Natural killer cell treated with Interleukin-12 subunit alpha and Interleukin-12 subunit beta and Interleukin-15 and Interleukin-18, amount 100 ng/mL, for 72 hours (primary cell): ENCODE results near the gene HOXD12. TPM values are rescaled to one million over a fixed set of nuclear protein-coding genes. Genes with fewer than 3 reads are reported as not detected.
A peak's percentile ranks its signal among the peaks of the same experiment; 100 is the strongest.

ENCODE experiments used
- ATAC-seq, 2 donors: fragments of 150-1000 bp; cut with Tn5 transposase in 1 of 2; sonication (Bioruptor Pico), chemical (Tn5 transposase) in 1 of 2; 2 replicates each; pipeline ENCODE4 v1.10.0; 2021
- DNase-seq: peaks from one replicate; pipeline ENCODE4 v3.0.0; 2022; ENCODE audit warnings: low spot score
- H3K27ac Mint-ChIP-seq, 2 donors: 1 replicate in 1 of 2; 2 replicates in 1 of 2; pipeline ENCODE4 v1.8.0; 2022; ENCODE audit warnings: mixed read lengths in 2 of 2, mild to moderate bottlenecking in 1 of 2, moderate library complexity in 1 of 2
- H3K27me3 Mint-ChIP-seq, 2 donors: 1 replicate in 1 of 2; 2 replicates in 1 of 2; pipeline ENCODE4 v1.8.0; 2022; ENCODE audit warnings: mixed read lengths in 2 of 2
- H3K36me3 Mint-ChIP-seq: one replicate; pipeline ENCODE4 v1.8.0; 2022; ENCODE audit warnings: mixed read lengths
- H3K4me1 Mint-ChIP-seq, 2 donors: 1 replicate in 1 of 2; 2 replicates in 1 of 2; pipeline ENCODE4 v1.8.0; 2022; ENCODE audit warnings: low read depth in 2 of 2, mixed read lengths in 2 of 2, mild to moderate bottlenecking in 1 of 2
- H3K4me3 Mint-ChIP-seq: one replicate; pipeline ENCODE4 v1.8.0; 2022; ENCODE audit warnings: mixed read lengths
- H3K9me3 Mint-ChIP-seq: 2 replicates; pipeline ENCODE4 v1.8.0; 2022; ENCODE audit warnings: mixed read lengths
- total RNA-seq, 2 donors: library from RNA; stranded (reverse); gene quantifications; one replicate each; pipeline ENCODE4 v1.2.3, GENCODE V29; 2022

HOXD12 gene
- total RNA-seq, 2 donors from 2014 or later = not detected

GRCh38 chr2:176121190-176122051, 21.8 kb downstream of the HOXD12 start:
- Mint-ChIP-seq H3K9me3 (peaks cover 3% of the 10 kb centered on the region), H3K36me3 (peaks cover 13% of the 10 kb centered on the region), H3K27ac (no peak overlapping the region), H3K4me3 (no peak overlapping the region), H3K27me3 (peaks cover 67 to 76% of the 10 kb centered on the region in 2 donors), H3K4me1 (peaks cover 9 to 13% of the 10 kb centered on the region in 2 donors)
- DNase-seq (no peak), ATAC-seq (no peak)

GRCh38 chr2:176122052-176122682, 22.6 kb downstream of the HOXD12 start:
- H3K27me3 Mint-ChIP-seq = peaks cover 65 to 75% of the 10 kb centered on the region in 2 donors
- no peak overlapping the region for H3K27ac Mint-ChIP-seq
- ATAC-seq (peak in 1 of 2 donors; percentile 14), DNase-seq (no peak)
- H3K9me3 Mint-ChIP-seq = peaks cover 3% of the 10 kb centered on the region
- H3K4me1 Mint-ChIP-seq = peaks cover 9 to 13% of the 10 kb centered on the region in 2 donors
- no peak overlapping the region for H3K4me3 Mint-ChIP-seq
- peaks cover 7% of the 10 kb centered on the region for H3K36me3 Mint-ChIP-seq

GRCh38 chr2:176122683-176123410, 23.3 kb downstream of the HOXD12 start, which contains the start of gene HOXD9:
TSS of gene HOXD9 (plus strand) at chr2:176122719. CDS start at chr2:176122769, 50 bp downstream.
- Mint-ChIP-seq H3K27ac (no peak within 1 kb of the TSS), H3K4me3 (no peak within 1 kb of the TSS), H3K9me3 (peaks cover 3% of the 10 kb centered on the region), H3K36me3 (peaks cover 7% of the 10 kb centered on the region), H3K4me1 (peaks cover 9 to 13% of the 10 kb centered on the region in 2 donors), H3K27me3 (peaks cover 66 to 75% of the 10 kb centered on the region in 2 donors)
- ATAC-seq = peak; percentile 47 to 71
- DNase-seq = no peak

- no peak overlapping the region for H3K27ac Mint-ChIP-seq
- peaks cover 12% of the 10 kb centered on the region for H3K36me3 Mint-ChIP-seq
- peaks cover 66 to 75% of the 10 kb centered on the region in 2 donors for H3K27me3 Mint-ChIP-seq
- no peak overlapping the region for H3K4me3 Mint-ChIP-seq
- peaks cover 3% of the 10 kb centered on the region for H3K9me3 Mint-ChIP-seq
- ATAC-seq = no peak
- H3K4me1 Mint-ChIP-seq = peaks cover 11 to 15% of the 10 kb centered on the region in 2 donors
- DNase-seq = no peak
These were observed 24.0 kb downstream of the HOXD12 start for GRCh38 chr2:176123411-176124109.

- H3K27ac Mint-ChIP-seq = no peak overlapping the region
These were observed 24.7 kb downstream of the HOXD12 start for GRCh38 chr2:176124110-176124946.

GRCh38 chr2:176124947-176125771, 25.6 kb downstream of the HOXD12 start:
- H3K9me3 Mint-ChIP-seq = no peaks in the 10 kb centered on the region
- H3K36me3 Mint-ChIP-seq = peaks cover 7% of the 10 kb centered on the region
- H3K4me3 Mint-ChIP-seq = no peak overlapping the region
- H3K27me3 Mint-ChIP-seq = peaks cover 54 to 66% of the 10 kb centered on the region in 2 donors
- no peak overlapping the region for H3K27ac Mint-ChIP-seq
- DNase-seq = no peak
- H3K4me1 Mint-ChIP-seq = peaks cover 7 to 15% of the 10 kb centered on the region in 2 donors
- peak in 1 of 2 donors; percentile 28 for ATAC-seq

More at GRCh38 chr2:176124110-176124946, 24.7 kb downstream of the HOXD12 start:
- no peak for DNase-seq
- no peak for ATAC-seq
- no peak overlapping the region for H3K4me3 Mint-ChIP-seq
- no peaks in the 10 kb centered on the region for H3K9me3 Mint-ChIP-seq
- peaks cover 62 to 74% of the 10 kb centered on the region in 2 donors for H3K27me3 Mint-ChIP-seq
- peaks cover 7% of the 10 kb centered on the region for H3K36me3 Mint-ChIP-seq
- H3K4me1 Mint-ChIP-seq = peaks cover 7 to 15% of the 10 kb centered on the region in 2 donors

- no peak overlapping the region for H3K4me3 Mint-ChIP-seq
- H3K9me3 Mint-ChIP-seq = no peaks in the 10 kb centered on the region
- DNase-seq (no peak), ATAC-seq (no peak)
- peaks cover 7% of the 10 kb centered on the region for H3K36me3 Mint-ChIP-seq
- H3K27me3 Mint-ChIP-seq = peaks cover 52 to 62% of the 10 kb centered on the region in 2 donors
- H3K27ac Mint-ChIP-seq = no peak overlapping the region
- peaks cover 8 to 17% of the 10 kb centered on the region in 2 donors for H3K4me1 Mint-ChIP-seq
These were observed 26.1 kb downstream of the HOXD12 start for GRCh38 chr2:176125772-176126054.

GRCh38 chr2:176126929-176127773, 27.6 kb downstream of the HOXD12 start:
- no peak for ATAC-seq
- no peaks in the 10 kb centered on the region for H3K9me3 Mint-ChIP-seq
- H3K27me3 Mint-ChIP-seq = peaks cover 59 to 71% of the 10 kb centered on the region in 2 donors
- H3K27ac Mint-ChIP-seq = no peak overlapping the region
- DNase-seq = no peak
- no peak overlapping the region for H3K4me3 Mint-ChIP-seq
- peaks cover 15 to 25% of the 10 kb centered on the region in 2 donors for H3K4me1 Mint-ChIP-seq
- H3K36me3 Mint-ChIP-seq = peaks cover 7% of the 10 kb centered on the region

GRCh38 chr2:176127774-176128072, 28.1 kb downstream of the HOXD12 start:
- Mint-ChIP-seq H3K36me3 (peaks cover 12% of the 10 kb centered on the region), H3K27ac (peak overlapping the region in 1 of 2 donors; percentile 38), H3K27me3 (peaks cover 60 to 77% of the 10 kb centered on the region in 2 donors), H3K4me1 (peaks cover 19 to 29% of the 10 kb centered on the region in 2 donors), H3K4me3 (no peak overlapping the region), H3K9me3 (no peaks in the 10 kb centered on the region)
- no peak for ATAC-seq
- no peak for DNase-seq

GRCh38 chr2:176128172-176128981, 28.8 kb downstream of the HOXD12 start:
- no peaks in the 10 kb centered on the region for H3K9me3 Mint-ChIP-seq
- H3K27ac Mint-ChIP-seq = peak overlapping the region in 1 of 2 donors; percentile 38
- H3K27me3 Mint-ChIP-seq = peaks cover 63 to 83% of the 10 kb centered on the region in 2 donors
- H3K36me3 Mint-ChIP-seq = peaks cover 12% of the 10 kb centered on the region
- DNase-seq (no peak), ATAC-seq (no peak)
- H3K4me1 Mint-ChIP-seq = peaks cover 19 to 31% of the 10 kb centered on the region in 2 donors
- H3K4me3 Mint-ChIP-seq = peak overlapping the region; percentile 51
